H9 (cell line): ENCODE data around the gene CPNE8. TPM values are rescaled to one million over a fixed set of nuclear protein-coding genes. Genes with fewer than 3 reads are reported as not detected.

Experiments used
- DNase-seq: peaks from one replicate; pipeline ENCODE4 v3.0.0-alpha.2; 2017
- H2AFZ ChIP-seq: one replicate; pipeline ENCODE4 v1.6.1; 2013; ENCODE audit warnings: mild to moderate bottlenecking, low read length, control low read depth, moderate library complexity
- H2AK5ac ChIP-seq: 2 replicates; pipeline ENCODE4 v1.6.1; 2013; ENCODE audit warnings: low read length, control low read depth, mixed read lengths; ENCODE audit not compliant: insufficient read length
- H2BK120ac ChIP-seq: one replicate; pipeline ENCODE4 v1.6.1; 2013; ENCODE audit warnings: low read depth, mild to moderate bottlenecking, low read length, control low read depth, inconsistent platforms; ENCODE audit not compliant: poor library complexity, severe bottlenecking
- H2BK12ac ChIP-seq: 2 replicates; pipeline ENCODE4 v1.6.1; 2013; ENCODE audit warnings: low read length, control low read depth, mixed read lengths, low read depth; ENCODE audit not compliant: insufficient read length
- H2BK15ac ChIP-seq: 2 replicates; pipeline ENCODE4 v1.6.1; 2013; ENCODE audit warnings: low read depth, low read length, control low read depth
- H2BK20ac ChIP-seq: one replicate; pipeline ENCODE4 v1.6.1; 2013; ENCODE audit warnings: low read depth, mild to moderate bottlenecking, low read length, control low read depth, inconsistent platforms; ENCODE audit not compliant: poor library complexity, severe bottlenecking
- H2BK5ac ChIP-seq: 2 replicates; pipeline ENCODE4 v1.6.1; 2013; ENCODE audit warnings: low read length, control low read depth, mixed read lengths; ENCODE audit not compliant: insufficient read length
- H3K14ac ChIP-seq: 2 replicates; pipeline ENCODE4 v1.6.1; 2013; ENCODE audit warnings: low read length, control low read depth; ENCODE audit not compliant: insufficient read depth
- H3K18ac ChIP-seq: 2 replicates; pipeline ENCODE4 v1.6.1; 2013; ENCODE audit warnings: low read depth, mild to moderate bottlenecking, mixed read lengths, low read length, control low read depth; ENCODE audit not compliant: insufficient read length
- H3K23ac ChIP-seq: 2 replicates; pipeline ENCODE4 v1.6.1; 2013; ENCODE audit warnings: low read length, control low read depth, mixed read lengths, low read depth; ENCODE audit not compliant: insufficient read length
- H3K23me2 ChIP-seq: 2 replicates; pipeline ENCODE4 v1.6.1; 2013; ENCODE audit warnings: low read depth, mild to moderate bottlenecking, mixed read lengths, low read length, control low read depth; ENCODE audit not compliant: insufficient read length, poor library complexity, severe bottlenecking
- H3K27ac ChIP-seq: 2 replicates; pipeline ENCODE4 v1.5.1; 2013; ENCODE audit warnings: low read length, control low read depth, mixed read lengths, low read depth; ENCODE audit not compliant: insufficient read length
- H3K27me3 ChIP-seq: 2 replicates; pipeline ENCODE4 v1.6.1; 2013; ENCODE audit warnings: low read length, control low read depth, inconsistent platforms; ENCODE audit not compliant: insufficient read depth
- H3K4ac ChIP-seq: 2 replicates; pipeline ENCODE4 v1.6.1; 2013; ENCODE audit warnings: low read depth, mild to moderate bottlenecking, control low read depth, inconsistent platforms, low read length, moderate library complexity
- H3K4me1 ChIP-seq: 2 replicates; pipeline ENCODE4 v1.6.1; 2013; ENCODE audit warnings: low read length, control low read depth, inconsistent platforms; ENCODE audit not compliant: insufficient read depth
- H3K4me2 ChIP-seq: 2 replicates; pipeline ENCODE4 v1.6.1; 2013; ENCODE audit warnings: low read length, control low read depth, mixed read lengths; ENCODE audit not compliant: insufficient read length, insufficient read depth
- H3K56ac ChIP-seq: 2 replicates; pipeline ENCODE4 v1.6.1; 2013; ENCODE audit warnings: low read depth, mild to moderate bottlenecking, mixed read lengths, low read length, control low read depth; ENCODE audit not compliant: insufficient read length
- H3K79me1 ChIP-seq: 2 replicates; pipeline ENCODE4 v1.6.1; 2013; ENCODE audit warnings: low read depth, mild to moderate bottlenecking, moderate library complexity, low read length, control low read depth, inconsistent platforms; ENCODE audit not compliant: insufficient read depth, poor library complexity, severe bottlenecking
- H3K79me2 ChIP-seq: 2 replicates; pipeline ENCODE4 v1.6.1; 2013; ENCODE audit warnings: low read length, control low read depth, inconsistent platforms; ENCODE audit not compliant: insufficient read depth
- H3K9ac ChIP-seq: 2 replicates; pipeline ENCODE4 v1.6.1; 2013; ENCODE audit warnings: low read length, control low read depth, mixed read lengths; ENCODE audit not compliant: insufficient read length; ENCODE audit errors: extremely low read depth
- H3K9me3 ChIP-seq: one replicate; pipeline ENCODE4 v1.6.1; 2013; ENCODE audit warnings: low read depth, low read length, inconsistent platforms; ENCODE audit not compliant: control insufficient read depth
- H3T11ph ChIP-seq: one replicate; pipeline ENCODE4 v1.6.1; 2013; ENCODE audit warnings: mild to moderate bottlenecking, low read length, control low read depth, inconsistent platforms
- H4K20me1 ChIP-seq: one replicate; pipeline ENCODE4 v1.6.1; 2013; ENCODE audit not compliant: control insufficient read depth, insufficient read length, insufficient read depth
- H4K5ac ChIP-seq: 2 replicates; pipeline ENCODE4 v1.6.1; 2013; ENCODE audit warnings: low read depth, mild to moderate bottlenecking, mixed read lengths, low read length, control low read depth; ENCODE audit not compliant: insufficient read length
- H4K8ac ChIP-seq: replicated peaks from 2 replicates; pipeline ENCODE4 v1.6.1; 2013; ENCODE audit warnings: low read length, control low read depth, mixed read lengths, low read depth; ENCODE audit not compliant: insufficient read length
- H4K91ac ChIP-seq: 2 replicates; pipeline ENCODE4 v1.6.1; 2013; ENCODE audit warnings: low read depth, mild to moderate bottlenecking, moderate library complexity, mixed read lengths, low read length, control low read depth; ENCODE audit not compliant: insufficient read length
- H3K27ac Mint-ChIP-seq, 3 experiments: 2 replicates in 2 of 3; 3 replicates in 1 of 3; pipeline ENCODE4 v1.8.0; 2020 to 2021; ENCODE audit warnings: mixed read lengths in 3 of 3, mild to moderate bottlenecking in 1 of 3, moderate library complexity in 1 of 3
- H3K27me3 Mint-ChIP-seq: 2 replicates; pipeline ENCODE4 v1.8.0; 2021; ENCODE audit warnings: low read depth, mild to moderate bottlenecking, moderate library complexity, mixed read lengths
- H3K36me3 Mint-ChIP-seq, 3 experiments: 2 replicates in 2 of 3; 3 replicates in 1 of 3; pipeline ENCODE4 v1.8.0; 2020 to 2021; ENCODE audit warnings: low read depth in 3 of 3, mixed read lengths in 3 of 3; ENCODE audit not compliant: insufficient read depth in 1 of 3
- H3K4me1 Mint-ChIP-seq, 2 experiments: 2 replicates each; pipeline ENCODE4 v1.8.0; 2020; ENCODE audit warnings: mixed read lengths in 2 of 2
- H3K4me3 Mint-ChIP-seq, 2 experiments: 2 replicates in 1 of 2; 3 replicates in 1 of 2; pipeline ENCODE4 v1.8.0; 2020 to 2021; ENCODE audit warnings: mild to moderate bottlenecking in 2 of 2, mixed read lengths in 2 of 2, moderate library complexity in 1 of 2
- H3K9me3 Mint-ChIP-seq, 2 experiments: 2 replicates in 1 of 2; 3 replicates in 1 of 2; pipeline ENCODE4 v1.8.0; 2020; ENCODE audit warnings: mild to moderate bottlenecking in 2 of 2, mixed read lengths in 2 of 2, moderate library complexity in 1 of 2
- CTCF ChIP-seq: fragments of 200-600 bp; sonication (generic); conservative IDR thresholded peaks from 3 replicates; pipeline ENCODE4 v1.8.0; 2021; ENCODE audit warnings: antibody characterized with exemption, mild to moderate bottlenecking
- WGBS: extraction: QIAGEN DNeasy Blood & Tissue Kit; methylation state at CpG from one replicate; pipeline ENCODE4 v1.1.7; 2013; ENCODE audit warnings: missing lambda C conversion rate, low lambda C conversion rate, mixed read lengths; ENCODE audit not compliant: insufficient read length; ENCODE audit errors: extremely low coverage; 5-methylcytosine and 5-hydroxymethylcytosine counted together
- total RNA-seq: library from RNA; stranded (reverse); gene quantifications from 2 replicates; pipeline ENCODE4 v1.2.1, GENCODE V29; 2021

The CPNE8 gene
- total RNA-seq, 1 experiment from 2014 or later: 1.9 TPM

GRCh38 chr12:38666425-38666824, 239.0 kb downstream of the CPNE8 start:
- 0 out of 4 replicates have a peak, but pooled peaks cover 0 to 4% of the 10 kb centered on the region in 2 experiments for H3K4me1 Mint-ChIP-seq
- no peaks in the 10 kb centered on the region for H3K9me3 ChIP-seq
- no peak overlapping the region for H3K27ac Mint-ChIP-seq

More at GRCh38 chr12:38666425-38666824, 239.0 kb downstream of the CPNE8 start:
- no peak for TF ChIP-seq CTCF
- Mint-ChIP-seq H3K36me3 (peaks cover 0 to 9% (median 5%) of the 10 kb centered on the region in 3 experiments; a peak in 3 of 7 replicates), H3K9me3 (peaks cover 4 to 7% of the 10 kb centered on the region in 2 experiments; a peak in 3 of 5 replicates), H3K27me3 (no peaks in the 10 kb centered on the region), H3K4me3 (no peak overlapping the region)
- Histone ChIP-seq H3K23ac (no peak overlapping the region), H2BK5ac (no peak overlapping the region), H3K23me2 (no peaks in the 10 kb centered on the region), H2BK20ac (no peak overlapping the region), H2AK5ac (no peak overlapping the region), H3K4me2 (no peak overlapping the region), H4K8ac (no peak overlapping the region), H2AFZ (no peak overlapping the region), H3K4ac (no peak overlapping the region), H3T11ph (no peak overlapping the region), H3K56ac (no peak overlapping the region), H3K18ac (no peak overlapping the region), H2BK12ac (no peak overlapping the region), H4K20me1 (no peaks in the 10 kb centered on the region), H3K14ac (no peak overlapping the region), H2BK15ac (no peak overlapping the region), H3K4me1 (no peaks in the 10 kb centered on the region), H4K91ac (no peak overlapping the region), H3K79me1 (no peaks in the 10 kb centered on the region), H3K9ac (no peak overlapping the region), H2BK120ac (no peak overlapping the region), H3K27me3 (no peaks in the 10 kb centered on the region), H3K27ac (no peak overlapping the region), H4K5ac (no peak overlapping the region), H3K79me2 (no peaks in the 10 kb centered on the region)
- no peak for DNase-seq
- no CpG with 5 or more reads among the region's 6 CpGs for WGBS
